DMS114 treated with DMSO at 0.1 percent for 48 hours (cell line): ENCODE results near the gene GTPBP1.

Source experiments
- DNase-seq: peaks from one replicate; lab custom pipeline; 2025; ENCODE audit not compliant: unreplicated experiment; lab: John Stamatoyannopoulos, UW

Gene GTPBP1

DNA sequence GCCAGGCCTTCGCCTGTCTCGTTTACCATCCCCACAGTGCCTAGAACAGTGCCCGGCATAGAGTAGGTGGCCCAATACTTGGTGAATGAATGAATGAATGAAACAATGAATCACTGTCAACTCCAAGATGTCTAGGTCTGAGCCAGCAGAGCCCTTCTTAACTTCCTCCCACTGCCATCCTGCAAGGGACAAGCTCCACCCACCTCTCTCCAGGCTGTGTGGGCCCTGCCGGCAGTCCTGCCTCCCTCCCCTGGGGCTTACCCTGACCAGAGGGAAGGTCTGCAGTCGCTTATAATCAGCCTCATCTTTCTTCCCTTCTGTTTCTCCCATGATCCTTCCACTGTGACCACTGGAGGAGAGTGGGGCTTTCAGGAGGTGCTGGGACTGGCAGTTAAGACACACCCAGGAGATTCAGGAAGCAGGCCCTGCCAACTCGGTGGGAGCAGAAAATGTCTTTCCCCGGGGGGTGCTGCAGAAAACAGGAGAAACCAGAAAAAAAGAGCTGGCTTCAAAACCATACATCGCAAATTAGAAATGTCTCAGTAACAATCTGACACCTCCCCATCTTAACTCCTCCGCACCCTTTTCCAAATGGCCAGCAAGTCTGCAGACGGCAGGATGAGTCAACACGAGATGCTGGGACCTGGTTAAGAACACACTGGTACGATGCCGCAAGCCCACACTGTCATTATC is 76.8 kb downstream of the GTPBP1 start:
- DNase-seq: no peak
